Neural progenitor cell (in vitro differentiated cells): ENCODE data around the gene RPL35A. TPM values are rescaled to one million over a fixed set of nuclear protein-coding genes. Genes with fewer than 3 reads are reported as not detected.
"Not testable (repeated sequence)": the region's sequence is repeated elsewhere in the genome, so short reads cannot be mapped to it uniquely, and the experiment has no call there.

Source experiments
- DNase-seq: peaks from one replicate; pipeline ENCODE4 v3.0.0-alpha.2; 2016; ENCODE audit warnings: low spot score
- H2AFZ ChIP-seq: fragments of 200-600 bp; sonication (generic); replicated peaks from 2 replicates; pipeline ENCODE4 v1.6.1; 2016; ENCODE audit warnings: antibody characterized with exemption
- H3F3A ChIP-seq: fragments of 200-600 bp; sonication (generic); 2 replicates; pipeline ENCODE4 v1.6.1; 2016; ENCODE audit warnings: antibody characterized with exemption, low read depth
- H3K27ac ChIP-seq: fragments of 200-600 bp; sonication (generic); 2 replicates; pipeline ENCODE4 v1.5.1; 2016; ENCODE audit warnings: mild to moderate bottlenecking
- H3K27me3 ChIP-seq: fragments of 200-600 bp; sonication (generic); 2 replicates; pipeline ENCODE4 v1.6.1; 2016; ENCODE audit warnings: mild to moderate bottlenecking, moderate library complexity
- H3K36me3 ChIP-seq: fragments of 200-600 bp; sonication (generic); 2 replicates; pipeline ENCODE4 v1.5.1; 2016
- H3K4me1 ChIP-seq: fragments of 200-600 bp; sonication (generic); 2 replicates; pipeline ENCODE4 v1.6.1; 2016; ENCODE audit warnings: mixed run types
- H3K4me2 ChIP-seq: fragments of 200-600 bp; sonication (generic); 2 replicates; pipeline ENCODE4 v1.6.1; 2016
- H3K4me3 ChIP-seq: fragments of 200-600 bp; sonication (generic); 2 replicates; pipeline ENCODE4 v1.5.1; 2016
- H3K79me2 ChIP-seq: fragments of 200-600 bp; sonication (generic); 2 replicates; pipeline ENCODE4 v1.6.1; 2016; ENCODE audit warnings: low read depth
- H3K9ac ChIP-seq: fragments of 200-600 bp; sonication (generic); 2 replicates; pipeline ENCODE4 v1.6.1; 2016
- H3K9me3 ChIP-seq: fragments of 200-600 bp; sonication (generic); 2 replicates; pipeline ENCODE4 v1.5.1; 2016; ENCODE audit warnings: low read depth
- H4K20me1 ChIP-seq: fragments of 200-600 bp; sonication (generic); 2 replicates; pipeline ENCODE4 v1.6.1; 2016; ENCODE audit warnings: low read depth
- H3K27ac Mint-ChIP-seq: 3 replicates; pipeline ENCODE4 v1.8.0; 2021; ENCODE audit warnings: mixed read lengths
- H3K27me3 Mint-ChIP-seq: 2 replicates; pipeline ENCODE4 v1.8.0; 2022; ENCODE audit warnings: low read depth, mild to moderate bottlenecking, inconsistent platforms, moderate library complexity, mixed read lengths; ENCODE audit not compliant: insufficient read depth
- H3K36me3 Mint-ChIP-seq: 3 replicates; pipeline ENCODE4 v1.8.0; 2021; ENCODE audit warnings: mixed read lengths
- H3K4me1 Mint-ChIP-seq: 3 replicates; pipeline ENCODE4 v1.8.0; 2021; ENCODE audit warnings: mixed read lengths
- H3K4me3 Mint-ChIP-seq: 3 replicates; pipeline ENCODE4 v1.8.0; 2021; ENCODE audit warnings: mild to moderate bottlenecking, moderate library complexity, mixed read lengths
- H3K9me3 Mint-ChIP-seq: 3 replicates; pipeline ENCODE4 v1.8.0; 2020; ENCODE audit warnings: mixed read lengths
- EZH2 ChIP-seq: fragments of 200-600 bp; sonication (generic); IDR thresholded peaks from 2 replicates; pipeline ENCODE4 v1.6.1; 2017; ENCODE audit warnings: antibody characterized with exemption, mild to moderate bottlenecking, moderate library complexity
- EZH2phosphoT487 ChIP-seq: fragments of 200-600 bp; sonication (generic); IDR thresholded peaks from 2 replicates; pipeline ENCODE4 v1.6.1; 2017; ENCODE audit warnings: antibody characterized with exemption
- total RNA-seq: library from RNA; depleted of rRNA; stranded (reverse); fragments of >200 nt; gene quantifications from 2 replicates; pipeline ENCODE4 v1.2.3, GENCODE V29; 2015; ENCODE audit warnings: low replicate concordance
- TF ChIP-seq, protein P1 (sequence below): fragments of 200-600 bp; sonication (generic); IDR thresholded peaks from 2 replicates; pipeline ENCODE4 v1.5.1; 2017; ENCODE audit warnings: antibody characterized with exemption, mild to moderate bottlenecking

Gene RPL35A
- total RNA-seq, 1 donor from 2014 or later = 1,573 TPM

DNA sequence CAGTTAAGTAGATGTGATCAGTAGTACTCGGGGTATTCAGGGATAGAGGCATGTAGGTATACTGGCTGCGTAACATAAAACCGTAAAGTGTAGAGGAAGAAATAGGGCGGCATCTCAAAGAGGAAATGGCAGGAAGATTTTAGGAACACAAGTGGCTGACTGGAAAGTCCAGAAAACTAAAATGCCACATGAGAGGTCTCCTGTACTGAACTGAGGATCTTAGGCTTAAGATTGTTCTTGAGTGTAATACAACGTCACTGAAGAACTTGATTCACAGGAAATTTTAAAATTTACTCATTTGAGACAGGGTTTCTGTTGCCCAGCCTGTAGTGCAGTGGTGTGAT lies 7.8 kb downstream of the RPL35A start:
- H3K9ac ChIP-seq = no peak overlapping the region
- H3K4me1 Mint-ChIP-seq = peaks cover 38% of the 10 kb centered on the region
- DNase-seq = no peak
- H3K27ac Mint-ChIP-seq = no peak overlapping the region
- H3K36me3 Mint-ChIP-seq = peaks cover 18% of the 10 kb centered on the region
- H3K4me2 ChIP-seq = no peak overlapping the region
- no peaks in the 10 kb centered on the region for H3K9me3 ChIP-seq
- TF ChIP-seq, protein P1, sequence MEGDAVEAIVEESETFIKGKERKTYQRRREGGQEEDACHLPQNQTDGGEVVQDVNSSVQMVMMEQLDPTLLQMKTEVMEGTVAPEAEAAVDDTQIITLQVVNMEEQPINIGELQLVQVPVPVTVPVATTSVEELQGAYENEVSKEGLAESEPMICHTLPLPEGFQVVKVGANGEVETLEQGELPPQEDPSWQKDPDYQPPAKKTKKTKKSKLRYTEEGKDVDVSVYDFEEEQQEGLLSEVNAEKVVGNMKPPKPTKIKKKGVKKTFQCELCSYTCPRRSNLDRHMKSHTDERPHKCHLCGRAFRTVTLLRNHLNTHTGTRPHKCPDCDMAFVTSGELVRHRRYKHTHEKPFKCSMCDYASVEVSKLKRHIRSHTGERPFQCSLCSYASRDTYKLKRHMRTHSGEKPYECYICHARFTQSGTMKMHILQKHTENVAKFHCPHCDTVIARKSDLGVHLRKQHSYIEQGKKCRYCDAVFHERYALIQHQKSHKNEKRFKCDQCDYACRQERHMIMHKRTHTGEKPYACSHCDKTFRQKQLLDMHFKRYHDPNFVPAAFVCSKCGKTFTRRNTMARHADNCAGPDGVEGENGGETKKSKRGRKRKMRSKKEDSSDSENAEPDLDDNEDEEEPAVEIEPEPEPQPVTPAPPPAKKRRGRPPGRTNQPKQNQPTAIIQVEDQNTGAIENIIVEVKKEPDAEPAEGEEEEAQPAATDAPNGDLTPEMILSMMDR = no peak
- no peak for TF ChIP-seq EZH2
- TF ChIP-seq EZH2phosphoT487 = no peak
- no peak overlapping the region for H3K4me3 ChIP-seq
- H3K27me3 ChIP-seq = peaks cover 13% of the 10 kb centered on the region
- H3K4me1 ChIP-seq = peaks cover 18% of the 10 kb centered on the region
- no peak overlapping the region for H3K27ac ChIP-seq
- H4K20me1 ChIP-seq = peaks cover 43% of the 10 kb centered on the region
- peaks cover 15% of the 10 kb centered on the region for H3K36me3 ChIP-seq
- H2AFZ ChIP-seq = no peak overlapping the region
- peaks cover 70% of the 10 kb centered on the region for H3F3A ChIP-seq
- H3K27me3 Mint-ChIP-seq = peaks cover 5% of the 10 kb centered on the region
- no peak overlapping the region for H3K4me3 Mint-ChIP-seq
- peaks cover 22% of the 10 kb centered on the region for H3K79me2 ChIP-seq
- H3K9me3 Mint-ChIP-seq = no peaks in the 10 kb centered on the region

DNA sequence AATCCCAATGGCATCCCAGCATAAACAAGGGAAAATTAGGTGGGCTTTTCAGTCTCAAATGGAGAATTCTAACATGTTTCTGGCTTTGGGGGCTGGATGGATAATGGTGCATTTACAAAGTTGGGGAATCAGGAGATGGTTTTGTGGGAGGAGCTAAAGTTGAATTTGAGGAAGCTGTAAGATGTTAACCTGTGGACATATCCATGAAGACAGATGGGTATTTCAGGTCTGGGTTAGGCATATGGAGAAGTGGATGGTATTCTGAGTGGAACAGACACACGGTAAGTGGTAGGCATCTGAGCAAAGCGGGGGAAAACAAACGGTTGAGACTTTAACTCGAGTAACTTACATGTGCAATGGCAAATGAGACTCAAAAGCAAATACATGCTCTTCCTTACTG lies 8.4 kb downstream of the RPL35A start:
- Histone ChIP-seq H3K4me3 (no peak overlapping the region), H3F3A (peaks cover 64% of the 10 kb centered on the region), H2AFZ (no peak overlapping the region), H4K20me1 (peaks cover 37% of the 10 kb centered on the region), H3K9me3 (no peaks in the 10 kb centered on the region), H3K79me2 (peaks cover 16% of the 10 kb centered on the region), H3K27me3 (peaks cover 13% of the 10 kb centered on the region), H3K9ac (no peak overlapping the region), H3K36me3 (peaks cover 14% of the 10 kb centered on the region), H3K4me2 (no peak overlapping the region), H3K4me1 (peaks cover 15% of the 10 kb centered on the region), H3K27ac (no peak overlapping the region)
- H3K9me3 Mint-ChIP-seq = no peaks in the 10 kb centered on the region
- TF ChIP-seq, protein P1 = no peak
- no peak for TF ChIP-seq EZH2phosphoT487
- TF ChIP-seq EZH2 = no peak
- DNase-seq = no peak
- H3K4me1 Mint-ChIP-seq = peaks cover 37% of the 10 kb centered on the region
- peaks cover 17% of the 10 kb centered on the region for H3K36me3 Mint-ChIP-seq
- H3K4me3 Mint-ChIP-seq = peak overlapping the region; percentile 77
- no peak overlapping the region for H3K27ac Mint-ChIP-seq
- peaks cover 7% of the 10 kb centered on the region for H3K27me3 Mint-ChIP-seq

DNA sequence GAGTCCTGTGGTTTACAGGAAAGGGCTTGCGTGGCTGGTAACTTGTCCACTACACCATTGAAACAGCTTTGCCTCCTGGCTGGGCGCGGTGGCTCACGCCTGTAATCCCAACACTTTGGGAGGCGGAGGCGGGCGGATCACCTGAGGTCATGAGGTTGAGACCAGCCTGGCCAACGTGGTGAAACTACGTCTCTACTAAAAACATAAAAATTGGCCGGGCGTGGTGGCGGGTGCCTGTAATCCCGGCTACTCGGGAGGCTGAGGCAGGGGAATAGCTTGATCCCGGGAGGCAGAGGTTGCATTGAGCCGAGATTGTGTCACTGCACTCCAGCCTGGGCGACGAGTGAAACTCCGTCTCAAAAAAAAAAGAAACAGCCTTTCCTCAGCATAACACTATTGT lies 8.9 kb downstream of the RPL35A start:
- Histone ChIP-seq H3F3A (peaks cover 59% of the 10 kb centered on the region), H3K27me3 (peaks cover 13% of the 10 kb centered on the region), H3K79me2 (peaks cover 11% of the 10 kb centered on the region), H3K4me1 (peaks cover 15% of the 10 kb centered on the region), H3K4me2 (peak overlapping the region; percentile 82), H4K20me1 (peaks cover 32% of the 10 kb centered on the region)
- peaks cover 32% of the 10 kb centered on the region for H3K4me1 Mint-ChIP-seq
- not testable (repeated sequence) for H3K27ac ChIP-seq, H3K9me3 ChIP-seq, H3K9ac ChIP-seq, H3K27me3 Mint-ChIP-seq, DNase-seq, H3K4me3 ChIP-seq, H2AFZ ChIP-seq, H3K36me3 ChIP-seq, H3K9me3 Mint-ChIP-seq, H3K27ac Mint-ChIP-seq
- H3K4me3 Mint-ChIP-seq = peak overlapping the region; percentile 77
- peaks cover 12% of the 10 kb centered on the region for H3K36me3 Mint-ChIP-seq

DNA sequence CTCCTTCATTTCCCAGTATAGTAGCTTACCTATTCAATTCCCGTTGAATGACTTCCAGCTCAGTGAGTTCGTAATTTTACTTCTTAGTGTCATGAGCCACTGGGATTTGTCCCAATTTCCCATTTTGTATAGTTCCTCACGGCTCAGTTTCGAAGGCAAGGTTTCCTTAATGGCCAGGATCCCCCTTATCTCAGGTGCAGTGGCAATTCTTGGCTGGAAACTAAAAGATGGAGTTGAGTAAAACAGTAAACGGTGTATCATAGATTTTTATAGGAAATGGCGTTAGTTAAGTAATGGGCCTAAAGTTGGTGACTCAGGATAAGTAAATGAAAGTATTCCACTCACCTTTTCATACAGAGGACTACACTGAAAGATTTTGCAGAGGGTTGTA lies 9.5 kb downstream of the RPL35A start:
- Histone ChIP-seq H2AFZ (peak overlapping the region; percentile 44), H3K4me2 (peak overlapping the region; percentile 82), H3F3A (peaks cover 53% of the 10 kb centered on the region), H3K4me3 (peak overlapping the region; percentile 72), H3K27me3 (peaks cover 13% of the 10 kb centered on the region), H3K27ac (no peak overlapping the region), H3K4me1 (peaks cover 15% of the 10 kb centered on the region), H3K79me2 (peaks cover 5% of the 10 kb centered on the region), H4K20me1 (peaks cover 26% of the 10 kb centered on the region), H3K36me3 (peaks cover 6% of the 10 kb centered on the region), H3K9ac (no peak overlapping the region), H3K9me3 (no peaks in the 10 kb centered on the region)
- Mint-ChIP-seq H3K4me1 (peaks cover 29% of the 10 kb centered on the region), H3K9me3 (no peaks in the 10 kb centered on the region), H3K4me3 (peak overlapping the region; percentile 87), H3K36me3 (peaks cover 7% of the 10 kb centered on the region), H3K27me3 (peaks cover 4% of the 10 kb centered on the region), H3K27ac (peak overlapping the region; percentile 8)
- no peak for DNase-seq
- no peak for TF ChIP-seq EZH2phosphoT487
- no peak for TF ChIP-seq EZH2
- TF ChIP-seq, protein P1 = no peak
